A549 treated with CORT108297 at 1 μM for 4 hours (cell line): ENCODE data around the gene ERC1. TPM values are rescaled to one million over a fixed set of nuclear protein-coding genes. Genes with fewer than 3 reads are reported as not detected.

Source experiments
- total RNA-seq: library from RNA; stranded (reverse); fragments of 200-300 nt; extraction: Qiagen RNA extraction; gene quantifications from 5 replicates; pipeline ENCODE4 v1.2.3, GENCODE V29; 2022

The ERC1 gene
- 10.9 to 17.8 TPM (median 15.1 TPM) in 5 replicates for total RNA-seq

DNA sequence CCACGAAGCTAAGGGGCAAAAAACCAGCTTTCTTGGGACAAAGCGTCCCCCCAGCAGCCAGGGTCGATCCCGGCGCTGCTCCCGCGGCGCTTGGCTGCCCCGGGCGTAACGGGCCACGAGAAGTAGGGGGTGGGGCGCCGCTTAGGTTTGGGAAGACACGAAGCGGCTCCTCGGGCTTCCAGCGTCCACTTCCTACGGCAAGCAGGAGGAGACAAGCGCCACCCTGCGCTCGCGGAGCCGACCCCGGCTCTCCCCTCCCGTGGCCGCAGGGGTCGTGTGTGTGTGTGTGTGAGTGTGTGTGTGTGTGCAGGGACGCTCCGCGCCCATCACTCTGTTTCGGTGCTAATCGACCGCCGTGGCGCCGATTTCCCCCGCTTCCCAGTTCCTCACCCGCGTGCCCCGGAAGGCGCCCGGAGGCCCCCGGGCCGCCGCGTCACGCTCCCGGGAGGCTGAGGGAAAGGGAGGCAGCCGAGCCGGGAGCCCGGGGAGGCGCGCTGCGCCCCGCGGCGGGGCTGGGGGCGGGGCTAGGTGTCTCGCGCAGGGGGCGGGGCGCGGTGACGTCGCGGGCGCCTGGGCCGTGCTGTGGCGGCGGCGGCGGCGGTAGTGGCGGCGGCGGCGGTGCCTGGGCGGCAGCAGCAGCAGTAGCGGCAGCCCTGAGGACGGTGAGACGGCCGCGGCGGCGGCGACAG lies at the start of gene ERC1:
Gene ERC1, plus strand, starts transcription at position 563 of the 689 bp plus-strand sequence. CDS start 36,681 bp downstream, outside the sequence.

DNA sequence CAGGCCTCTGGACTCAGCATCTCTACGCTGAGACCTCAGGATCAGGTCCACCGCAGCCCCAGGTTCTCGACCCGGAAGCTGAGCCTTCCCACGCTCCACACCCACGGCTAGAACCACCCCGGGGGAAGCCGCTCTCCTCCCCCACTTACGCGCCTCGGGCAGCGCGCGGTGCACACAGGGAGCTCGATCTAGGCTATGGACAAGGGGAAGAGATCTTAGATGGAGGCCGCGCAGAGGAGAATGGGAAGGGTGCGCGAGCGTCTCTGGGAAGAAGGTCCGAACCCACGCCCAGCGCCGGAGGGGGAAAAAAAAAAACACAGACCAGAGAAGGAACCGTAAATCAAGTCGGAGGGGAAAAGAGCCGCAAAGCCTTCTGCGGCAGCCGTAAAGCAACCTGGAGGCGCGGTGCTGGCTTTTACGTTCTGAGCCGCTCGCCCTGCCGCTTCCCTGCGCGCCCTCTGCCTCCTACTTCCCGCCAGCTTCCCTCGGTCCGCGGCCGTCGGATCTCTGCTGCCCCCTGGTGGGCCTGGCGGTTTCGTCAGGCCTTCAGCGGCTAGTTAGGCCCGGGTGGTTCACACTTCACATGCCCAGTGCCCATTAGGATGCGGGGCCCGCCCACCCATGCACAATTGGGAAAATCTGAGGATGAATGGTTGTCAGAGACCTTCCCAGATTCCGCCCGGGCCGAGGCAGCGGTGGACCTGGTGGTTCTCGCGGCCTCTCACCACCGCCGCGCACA lies 41.4 kb upstream of the ERC1 start, which contains the start of gene RAD52:
Gene RAD52, minus strand, starts transcription at position 242 of the 739 bp plus-strand sequence. CDS start 16,636 bp downstream, outside the sequence.

Other genes with a start within 250 kb of the ERC1 start
- 64.9 to 89.9 TPM (median 81.4 TPM) in 5 replicates for gene WNK1, start 238.6 kb upstream of the ERC1 start, total RNA-seq
- 8.1 to 12.8 TPM (median 10.7 TPM) in 5 replicates for gene RAD52, start 41.5 kb upstream of the ERC1 start, total RNA-seq